ENCODE results near the gene PKIG. TPM values are rescaled to one million over a fixed set of nuclear protein-coding genes. Genes with fewer than 3 reads are reported as not detected.

Gene PKIG
- total and polyA plus RNA-seq, 2 of the 8 experiments (the other 6 are each of a cell fraction or from before 2014, with no cell fraction given): 26.7 to 34.3 TPM

DNA sequence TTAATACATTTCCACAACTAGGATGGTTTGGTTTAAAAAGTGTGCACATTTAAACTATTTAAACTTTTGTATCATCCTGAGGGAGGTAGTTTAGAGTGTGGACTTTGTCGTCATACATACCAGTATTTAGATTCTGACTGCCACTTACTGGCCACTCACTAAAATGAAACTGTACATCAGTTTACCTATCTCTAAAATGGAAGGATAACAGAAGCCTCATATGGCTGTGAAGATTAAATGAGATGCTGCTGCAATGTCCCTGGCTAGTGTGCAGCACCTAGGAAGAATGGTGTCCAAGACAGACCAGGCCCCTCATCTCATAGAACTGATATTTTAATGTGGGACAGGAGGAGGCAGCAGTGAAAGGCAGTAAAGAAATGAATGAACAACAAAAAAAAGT is 12.0 kb upstream of the PKIG start (continued):
- TF ChIP-seq PHF8 (conservative IDR thresholded peaks at IDR 0.05; ENCODE audit: low read depth, low read length) (no peak), KDM1A (IDR thresholded peaks at IDR 0.05; ENCODE audit: borderline replicate concordance, low read length) (no peak), SP4 (IDR thresholded peaks at IDR 0.05; ENCODE audit: low read length) (no peak), CBX8 (IDR thresholded peaks at IDR 0.05; ENCODE audit: borderline replicate concordance, low read depth, low read length) (no peak), BCL11A (IDR thresholded peaks at IDR 0.05; ENCODE audit: low read depth in 2 of 2, low read length in 2 of 2) (no peak), JUN (IDR thresholded peaks at IDR 0.05; ENCODE audit: low read depth, low read length) (no peak), EP300 (IDR thresholded peaks at IDR 0.05; ENCODE audit: borderline replicate concordance in 1 of 2, low read depth in 2 of 2, low read length in 2 of 2) (no peak)
